Astrocyte (in vitro differentiated cells and primary cell): ENCODE measurements around the gene IGSF1. TPM values are rescaled to one million over a fixed set of nuclear protein-coding genes. Genes with fewer than 3 reads are reported as not detected.

Experiments
- DNase-seq: peaks from one replicate; pipeline ENCODE4 v3.0.0-alpha.2; 2010; ENCODE audit warnings: low read depth
- FAIRE-seq: peaks from 2 replicates; lab custom pipeline; 2011; peaks lifted over from hg19 to GRCh38; lab: Jason Lieb, UNC
- H2AFZ ChIP-seq: 2 replicates; pipeline ENCODE4 v1.6.0; 2012; ENCODE audit warnings: low read depth, low read length, inconsistent platforms
- H3K27ac ChIP-seq: 2 replicates; pipeline ENCODE4 v1.5.1; 2011; ENCODE audit warnings: low read depth, low read length, inconsistent platforms
- H3K27me3 ChIP-seq: 2 replicates; pipeline ENCODE4 v1.6.0; 2011; ENCODE audit warnings: low read length, inconsistent platforms; ENCODE audit not compliant: insufficient read depth
- H3K36me3 ChIP-seq: 2 replicates; pipeline ENCODE4 v1.5.1; 2011; ENCODE audit warnings: low read length, inconsistent platforms; ENCODE audit not compliant: insufficient read depth
- H3K4me1 ChIP-seq: 2 replicates; pipeline ENCODE4 v1.5.1; 2011; ENCODE audit warnings: low read length, inconsistent platforms; ENCODE audit not compliant: insufficient read depth
- H3K4me2 ChIP-seq: 2 replicates; pipeline ENCODE4 v1.6.0; 2012; ENCODE audit warnings: low read length, inconsistent platforms
- H3K4me3 ChIP-seq: 2 replicates; pipeline ENCODE4 v1.5.1; 2011; ENCODE audit warnings: low read depth, mild to moderate bottlenecking, low read length, inconsistent platforms; ENCODE audit not compliant: insufficient read depth
- H3K79me2 ChIP-seq: 2 replicates; pipeline ENCODE4 v1.6.0; 2012; ENCODE audit warnings: mild to moderate bottlenecking, low read length, inconsistent platforms; ENCODE audit not compliant: insufficient read depth
- H3K9ac ChIP-seq: 2 replicates; pipeline ENCODE4 v1.6.0; 2012; ENCODE audit warnings: mild to moderate bottlenecking, low read length, inconsistent platforms
- H3K9me3 ChIP-seq: 2 replicates; pipeline ENCODE4 v1.5.1; 2012; ENCODE audit warnings: low read depth, mild to moderate bottlenecking, low read length, inconsistent platforms; ENCODE audit not compliant: insufficient read depth
- H4K20me1 ChIP-seq: 2 replicates; pipeline ENCODE4 v1.6.0; 2012; ENCODE audit warnings: low read length, inconsistent platforms; ENCODE audit not compliant: insufficient read depth
- H3K27ac Mint-ChIP-seq: one replicate; pipeline ENCODE4 v1.8.0; 2021; ENCODE audit warnings: mild to moderate bottlenecking, mixed read lengths; ENCODE audit not compliant: unreplicated experiment
- H3K27me3 Mint-ChIP-seq: one replicate; pipeline ENCODE4 v1.8.0; 2021; ENCODE audit warnings: low read depth, mixed read lengths; ENCODE audit not compliant: unreplicated experiment
- H3K36me3 Mint-ChIP-seq: one replicate; pipeline ENCODE4 v1.8.0; 2021; ENCODE audit warnings: low read depth, mixed read lengths; ENCODE audit not compliant: unreplicated experiment
- H3K4me1 Mint-ChIP-seq: one replicate; pipeline ENCODE4 v1.8.0; 2021; ENCODE audit warnings: low read depth, mixed read lengths; ENCODE audit not compliant: unreplicated experiment
- H3K4me3 Mint-ChIP-seq: one replicate; pipeline ENCODE4 v1.8.0; 2021; ENCODE audit warnings: mild to moderate bottlenecking, moderate library complexity, mixed read lengths; ENCODE audit not compliant: unreplicated experiment
- H3K9me3 Mint-ChIP-seq: one replicate; pipeline ENCODE4 v1.8.0; 2021; ENCODE audit warnings: mild to moderate bottlenecking, mixed read lengths; ENCODE audit not compliant: unreplicated experiment
- EZH2 ChIP-seq: IDR thresholded peaks from 2 replicates; pipeline ENCODE4 v1.6.1; 2012; ENCODE audit warnings: mild to moderate bottlenecking, low read length, inconsistent platforms; ENCODE audit not compliant: insufficient read depth
- total RNA-seq: library from RNA; stranded (reverse); gene quantifications from 2 replicates; pipeline ENCODE4 v1.2.1, GENCODE V29; 2021
- TF ChIP-seq, protein P1 (sequence below): IDR thresholded peaks from 2 replicates; pipeline ENCODE4 v1.5.1; 2011; ENCODE audit warnings: low read depth, mild to moderate bottlenecking, inconsistent platforms, low read length, moderate library complexity; ENCODE audit not compliant: insufficient read depth

IGSF1 gene
- total RNA-seq, 1 donor from 2014 or later = 2.5 TPM

DNA sequence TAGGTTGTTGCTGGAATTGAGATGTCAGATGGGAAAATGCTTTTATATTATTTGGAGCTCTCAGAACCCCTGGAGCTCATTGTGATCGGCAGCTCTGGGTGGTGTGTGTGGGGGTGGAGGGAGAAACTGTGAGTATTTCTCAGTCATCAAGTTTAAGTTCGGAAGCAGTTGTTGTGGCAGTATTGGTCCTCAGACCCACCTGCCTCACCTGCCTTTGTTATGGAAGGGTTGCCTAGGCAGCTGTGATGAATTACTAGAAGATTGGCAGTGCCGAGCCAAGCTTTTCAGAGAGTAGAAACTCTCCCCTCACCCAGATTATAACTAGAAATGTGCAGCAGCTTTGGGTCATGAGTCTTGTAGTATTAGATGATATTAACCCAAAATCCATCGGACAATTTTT is 9.5 kb downstream of the IGSF1 start:
- Mint-ChIP-seq H3K36me3 (no peaks in the 10 kb centered on the region), H3K27ac (no peak overlapping the region), H3K4me1 (no peaks in the 10 kb centered on the region), H3K27me3 (peaks cover 2% of the 10 kb centered on the region), H3K4me3 (no peak overlapping the region), H3K9me3 (no peaks in the 10 kb centered on the region)
- FAIRE-seq (no peak), DNase-seq (no peak)
- Histone ChIP-seq H3K9ac (no peak overlapping the region), H3K4me1 (no peaks in the 10 kb centered on the region), H4K20me1 (no peaks in the 10 kb centered on the region), H3K9me3 (no peaks in the 10 kb centered on the region), H3K79me2 (no peaks in the 10 kb centered on the region), H3K36me3 (no peaks in the 10 kb centered on the region), H3K4me3 (no peak overlapping the region), H2AFZ (no peak overlapping the region), H3K27me3 (no peaks in the 10 kb centered on the region), H3K27ac (no peak overlapping the region), H3K4me2 (no peak overlapping the region)
- TF ChIP-seq, protein P1, sequence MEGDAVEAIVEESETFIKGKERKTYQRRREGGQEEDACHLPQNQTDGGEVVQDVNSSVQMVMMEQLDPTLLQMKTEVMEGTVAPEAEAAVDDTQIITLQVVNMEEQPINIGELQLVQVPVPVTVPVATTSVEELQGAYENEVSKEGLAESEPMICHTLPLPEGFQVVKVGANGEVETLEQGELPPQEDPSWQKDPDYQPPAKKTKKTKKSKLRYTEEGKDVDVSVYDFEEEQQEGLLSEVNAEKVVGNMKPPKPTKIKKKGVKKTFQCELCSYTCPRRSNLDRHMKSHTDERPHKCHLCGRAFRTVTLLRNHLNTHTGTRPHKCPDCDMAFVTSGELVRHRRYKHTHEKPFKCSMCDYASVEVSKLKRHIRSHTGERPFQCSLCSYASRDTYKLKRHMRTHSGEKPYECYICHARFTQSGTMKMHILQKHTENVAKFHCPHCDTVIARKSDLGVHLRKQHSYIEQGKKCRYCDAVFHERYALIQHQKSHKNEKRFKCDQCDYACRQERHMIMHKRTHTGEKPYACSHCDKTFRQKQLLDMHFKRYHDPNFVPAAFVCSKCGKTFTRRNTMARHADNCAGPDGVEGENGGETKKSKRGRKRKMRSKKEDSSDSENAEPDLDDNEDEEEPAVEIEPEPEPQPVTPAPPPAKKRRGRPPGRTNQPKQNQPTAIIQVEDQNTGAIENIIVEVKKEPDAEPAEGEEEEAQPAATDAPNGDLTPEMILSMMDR = no peak
- TF ChIP-seq EZH2 = no peak

DNA sequence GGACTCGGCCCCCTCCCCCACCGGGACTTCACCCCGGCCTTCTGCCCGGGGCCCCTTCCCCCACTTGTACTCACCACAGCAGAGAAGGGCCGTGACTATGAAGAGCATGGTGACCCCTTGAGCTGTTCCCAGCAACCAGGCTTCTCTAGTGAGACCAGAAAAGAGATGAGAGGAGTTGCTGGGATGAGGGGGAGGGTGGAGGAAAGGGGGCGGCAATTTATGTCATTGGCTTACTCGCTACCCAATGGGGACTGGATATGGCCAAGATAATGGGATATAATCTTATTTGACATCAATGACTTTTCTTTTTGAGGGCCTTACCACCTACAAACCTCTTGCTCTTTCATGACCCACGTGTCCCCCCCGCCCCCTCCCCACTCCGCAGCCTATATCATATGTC is 9.9 kb downstream of the IGSF1 start:
- TF ChIP-seq, protein P1 = no peak
- no peaks in the 10 kb centered on the region for H3K36me3 Mint-ChIP-seq
- Histone ChIP-seq H3K27me3 (no peaks in the 10 kb centered on the region), H3K4me1 (no peaks in the 10 kb centered on the region), H2AFZ (no peak overlapping the region), H3K4me3 (no peak overlapping the region), H3K79me2 (no peaks in the 10 kb centered on the region), H3K4me2 (no peak overlapping the region), H3K9ac (no peak overlapping the region), H3K36me3 (no peaks in the 10 kb centered on the region), H3K9me3 (no peaks in the 10 kb centered on the region), H3K27ac (no peak overlapping the region), H4K20me1 (no peaks in the 10 kb centered on the region)
- no peaks in the 10 kb centered on the region for H3K9me3 Mint-ChIP-seq
- no peak for DNase-seq
- no peak overlapping the region for H3K27ac Mint-ChIP-seq
- H3K27me3 Mint-ChIP-seq = peaks cover 2% of the 10 kb centered on the region
- no peaks in the 10 kb centered on the region for H3K4me1 Mint-ChIP-seq
- H3K4me3 Mint-ChIP-seq = no peak overlapping the region
- no peak for FAIRE-seq

DNA sequence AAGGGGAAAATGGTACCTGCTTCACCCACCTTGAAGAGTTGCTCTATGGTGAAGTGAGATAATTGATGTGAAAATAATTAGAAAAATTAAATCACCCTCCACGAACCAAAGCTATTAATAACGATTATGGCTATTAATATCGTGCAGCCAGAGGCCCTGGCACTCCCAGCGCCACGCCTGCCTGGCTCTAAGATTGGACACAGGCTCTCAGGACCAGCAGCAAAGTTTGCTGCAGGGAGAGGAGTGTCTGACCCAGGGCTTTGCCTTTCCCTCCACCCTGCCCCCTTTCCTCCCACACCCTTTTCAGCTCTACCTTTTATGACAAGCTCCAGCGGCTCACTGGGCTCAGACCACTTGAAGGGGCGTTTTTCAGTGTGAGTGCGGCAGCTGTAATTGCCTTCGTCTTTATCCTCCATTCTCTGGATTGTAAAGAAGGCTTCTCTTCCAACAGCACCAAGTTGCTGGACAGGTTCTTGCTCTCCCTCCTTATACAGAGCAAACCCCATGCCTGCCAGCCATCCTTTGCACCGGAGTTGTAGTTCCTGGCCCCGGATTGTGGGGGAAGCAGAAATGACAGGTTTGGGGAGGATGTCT is 11.5 kb downstream of the IGSF1 start:
- TF ChIP-seq, protein P1 = no peak
- no peak for TF ChIP-seq EZH2
- Histone ChIP-seq H3K27me3 (no peaks in the 10 kb centered on the region), H2AFZ (no peak overlapping the region), H4K20me1 (no peaks in the 10 kb centered on the region), H3K9ac (no peak overlapping the region), H3K9me3 (no peaks in the 10 kb centered on the region), H3K27ac (no peak overlapping the region), H3K4me2 (no peak overlapping the region), H3K4me1 (no peaks in the 10 kb centered on the region), H3K4me3 (no peak overlapping the region), H3K36me3 (no peaks in the 10 kb centered on the region), H3K79me2 (no peaks in the 10 kb centered on the region)
- Mint-ChIP-seq H3K9me3 (no peaks in the 10 kb centered on the region), H3K4me3 (no peak overlapping the region), H3K27ac (no peak overlapping the region), H3K4me1 (no peaks in the 10 kb centered on the region), H3K27me3 (peaks cover 7% of the 10 kb centered on the region), H3K36me3 (no peaks in the 10 kb centered on the region)
- DNase-seq (no peak), FAIRE-seq (no peak)
